ENCODE results near the gene XK.
A peak's percentile ranks its signal among the peaks of the same experiment; 100 is the strongest.
"Not testable (repeated sequence)": the region's sequence is repeated elsewhere in the genome, so short reads cannot be mapped to it uniquely, and the experiment has no call there.

The XK gene

GRCh38 chrX:37685381-37686359 lies at the start of gene XK:
Gene XK (plus strand): TSS chrX:37685791. CDS start chrX:37685962, 171 bp downstream.
- DNase-seq: peak; percentile 17 to 42

DNA sequence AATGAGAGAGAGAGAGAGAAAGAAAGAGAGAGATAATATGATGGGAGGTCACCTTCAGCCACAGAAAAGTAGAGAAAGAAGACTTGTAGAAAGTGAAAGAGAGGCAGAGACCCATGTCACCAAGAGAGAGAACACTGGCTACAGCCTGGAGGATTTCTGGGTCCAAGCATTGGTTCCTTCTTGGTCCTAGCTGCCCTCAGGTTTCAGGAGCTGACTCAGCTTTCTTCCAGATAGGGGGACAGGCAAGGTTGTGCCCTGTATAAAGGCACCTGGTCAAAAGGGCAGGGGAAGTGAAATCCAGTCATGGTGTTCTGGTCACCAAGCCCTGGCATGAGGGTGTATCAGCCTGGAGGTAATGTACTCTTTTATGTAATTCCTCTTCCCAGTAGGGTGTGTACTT lies 47.5 kb upstream of the XK start:
- DNase-seq: no peak

DNA sequence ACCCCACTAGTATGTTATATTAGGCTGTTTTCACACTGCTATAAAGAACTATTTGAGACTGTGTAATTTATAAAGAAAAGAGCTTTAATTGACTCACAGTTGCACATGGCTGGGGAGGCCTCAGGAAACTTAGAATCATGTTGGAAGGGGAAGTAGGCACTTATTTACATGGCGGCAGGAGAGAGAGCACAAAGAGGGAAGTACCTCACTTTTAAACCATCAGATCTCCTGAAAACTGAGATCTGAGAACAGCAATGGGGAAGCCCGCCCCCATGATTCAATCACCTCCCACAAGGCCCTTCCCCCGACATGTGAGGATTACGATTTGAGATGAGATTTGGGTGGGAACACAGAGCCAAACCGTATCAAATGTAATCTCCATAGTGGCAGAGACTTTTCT lies 45.4 kb upstream of the XK start:
- no peak for DNase-seq

GRCh38 chrX:37641859-37642258 lies 43.7 kb upstream of the XK start:
- DNase-seq: no peak

DNA sequence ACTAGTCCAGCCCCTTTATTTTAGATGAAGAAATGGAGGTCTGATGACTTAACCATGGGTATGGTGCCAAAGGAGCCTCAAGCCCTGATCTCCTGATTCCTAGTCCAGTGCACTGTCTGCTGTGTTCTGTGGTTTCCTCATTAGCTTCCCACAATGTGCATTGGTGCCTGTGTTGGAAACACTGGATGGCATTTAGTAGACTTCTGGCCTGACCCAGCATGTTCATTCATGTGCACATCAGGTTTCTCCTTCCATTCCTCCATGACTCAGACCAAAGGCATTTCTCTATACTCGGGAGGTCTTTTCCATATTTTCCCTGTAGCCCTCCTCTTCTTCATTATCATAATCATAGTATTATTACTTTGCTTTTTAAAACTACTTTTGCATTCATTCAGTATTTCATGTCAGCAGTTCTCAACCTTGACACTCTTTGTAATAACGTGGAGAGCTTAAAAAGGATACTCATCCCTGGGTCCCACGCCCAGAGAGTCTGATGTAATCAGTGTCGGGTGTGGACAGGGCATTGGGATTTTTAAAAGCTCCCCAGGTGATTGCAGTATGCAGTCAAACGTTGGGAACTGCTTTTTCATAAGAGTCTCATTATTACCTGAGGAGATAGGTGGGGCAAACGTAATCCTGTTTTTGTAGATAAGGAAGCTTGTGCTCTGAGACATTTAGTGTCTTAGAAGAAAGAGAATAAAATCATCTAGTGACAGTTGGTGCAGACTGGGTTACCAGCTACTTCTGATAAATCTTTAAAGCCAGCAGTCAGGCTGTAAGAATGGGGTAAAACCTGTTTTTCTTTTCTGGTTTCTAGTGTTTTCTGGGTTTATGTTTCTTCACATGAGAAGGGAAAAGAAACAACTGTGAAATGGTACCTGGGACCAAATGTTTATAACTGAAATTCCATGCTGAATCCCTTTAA lies 40.9 kb upstream of the XK start:
- DNase-seq: no peak

DNA sequence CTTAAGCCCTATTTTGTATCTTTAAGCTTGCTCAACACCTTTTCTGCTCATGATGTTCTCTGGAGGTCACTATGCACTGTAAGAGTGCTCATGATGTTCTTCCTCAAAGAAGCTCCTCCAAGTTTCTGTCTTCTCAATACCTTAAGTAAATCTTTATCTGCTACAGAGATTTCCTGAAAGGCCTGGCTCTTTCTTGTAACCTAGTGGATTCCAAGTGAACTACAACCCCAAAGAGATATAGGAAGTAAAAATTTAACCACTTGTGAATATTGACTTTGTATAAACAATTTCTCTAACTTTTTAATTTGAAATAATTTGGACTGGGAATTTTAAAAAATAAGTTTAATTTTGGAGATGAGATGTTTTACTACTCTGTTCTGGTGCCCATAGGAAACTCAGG lies 39.3 kb upstream of the XK start:
- no peak for DNase-seq

GRCh38 chrX:37650879-37651278 lies 34.7 kb upstream of the XK start:
- not testable (repeated sequence) for DNase-seq

- no peak for DNase-seq
Observed at GRCh38 chrX:37651921-37652452, 33.6 kb upstream of the XK start.

- no peak for DNase-seq
Observed at GRCh38 chrX:37652589-37653231, 32.9 kb upstream of the XK start.

GRCh38 chrX:37653397-37654085 lies 32.0 kb upstream of the XK start:
- no peak for DNase-seq

DNA sequence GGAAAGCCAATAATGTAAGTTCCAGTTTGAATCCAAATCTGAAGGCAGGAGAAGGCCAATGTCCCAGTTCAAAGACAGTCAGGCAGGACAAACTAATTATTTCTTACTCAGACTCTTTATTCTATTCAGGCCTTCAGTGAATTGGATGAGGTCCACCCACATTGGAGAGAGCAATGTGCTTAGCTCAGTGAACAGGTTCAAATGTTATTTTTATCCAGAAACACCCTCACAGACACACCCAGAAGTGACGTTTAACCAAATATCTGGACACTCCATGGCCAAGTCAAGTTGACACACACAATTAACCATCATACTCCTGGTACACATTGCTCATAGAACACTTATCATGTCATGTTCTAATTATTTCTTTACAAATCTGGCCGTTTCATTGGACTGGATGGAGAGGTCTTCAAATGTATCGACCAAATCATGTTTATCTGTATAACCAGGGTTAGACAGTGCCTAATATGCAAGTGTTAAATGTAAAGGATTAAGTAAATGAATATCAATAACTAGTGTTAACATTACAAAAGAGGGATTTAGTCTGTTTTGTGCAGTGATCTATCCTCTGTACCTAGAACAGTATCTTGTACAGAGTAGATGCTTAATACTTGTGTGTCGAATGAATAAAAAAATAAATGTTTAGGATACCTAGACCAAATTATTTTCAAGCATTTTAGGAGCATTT lies 27.1 kb upstream of the XK start:
- no peak for DNase-seq

- DNase-seq: no peak
Observed at GRCh38 chrX:37659047-37659446, 26.5 kb upstream of the XK start.

DNA sequence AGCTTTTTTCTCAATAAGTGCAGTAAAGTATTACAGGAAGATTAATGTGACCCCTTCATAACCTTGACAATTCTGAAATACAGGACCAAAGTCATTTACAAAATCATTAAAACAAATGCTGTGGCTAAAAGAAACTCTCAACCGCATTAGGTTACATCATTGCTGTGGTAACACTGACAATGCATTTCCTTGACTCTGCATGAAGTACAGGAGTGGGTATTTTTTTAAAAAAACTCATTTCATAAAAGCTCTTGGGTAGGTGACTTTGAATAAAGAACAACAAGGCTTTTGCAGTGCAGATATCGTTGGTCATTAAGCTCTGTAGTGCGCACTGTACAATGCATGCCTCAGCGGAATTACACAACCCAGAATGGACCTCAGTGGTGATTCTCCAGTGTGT lies 23.4 kb upstream of the XK start:
- DNase-seq: no peak

DNA sequence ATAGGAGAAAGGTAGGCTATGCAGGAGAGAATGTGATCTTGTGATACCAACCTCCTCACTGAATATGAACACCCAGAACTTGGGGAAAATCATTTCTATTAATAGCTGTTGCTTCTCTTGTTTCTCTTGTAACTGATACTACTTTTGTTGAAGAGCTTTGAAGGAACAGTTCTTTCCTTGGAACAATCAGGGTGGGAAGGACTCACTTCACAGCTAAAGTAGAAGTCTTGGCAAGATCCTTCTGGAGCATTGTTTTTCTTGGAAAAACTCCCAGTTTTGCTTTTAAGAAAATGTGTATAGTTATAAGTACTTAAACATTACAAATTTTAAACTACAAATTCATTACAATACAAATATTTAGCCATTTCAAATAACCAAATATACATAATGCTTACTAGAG lies 19.1 kb upstream of the XK start:
- no peak for DNase-seq

DNA sequence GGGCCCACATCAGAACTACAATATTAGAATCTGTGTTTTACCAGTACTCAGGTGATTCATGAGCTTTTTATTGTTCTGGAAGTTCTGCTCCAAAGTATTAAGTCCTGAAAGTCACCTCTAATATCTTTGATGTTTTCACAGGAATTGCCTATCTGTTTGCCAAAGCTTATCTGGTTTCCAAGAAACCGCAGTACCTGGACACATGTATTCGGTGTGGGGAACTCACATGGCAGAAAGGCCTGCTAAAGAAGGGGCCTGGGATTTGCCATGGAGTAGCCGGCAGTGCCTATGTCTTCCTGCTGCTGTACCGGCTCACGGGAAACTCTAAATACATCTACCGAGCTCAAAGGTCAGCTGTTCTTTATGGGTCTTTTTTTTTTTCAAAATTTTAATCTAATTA lies 18.4 kb upstream of the XK start:
- no peak for DNase-seq

- no peak for DNase-seq
Observed at GRCh38 chrX:37672563-37672962, 13.0 kb upstream of the XK start.

GRCh38 chrX:37676811-37677210 lies 8.8 kb upstream of the XK start:
- DNase-seq: no peak

DNA sequence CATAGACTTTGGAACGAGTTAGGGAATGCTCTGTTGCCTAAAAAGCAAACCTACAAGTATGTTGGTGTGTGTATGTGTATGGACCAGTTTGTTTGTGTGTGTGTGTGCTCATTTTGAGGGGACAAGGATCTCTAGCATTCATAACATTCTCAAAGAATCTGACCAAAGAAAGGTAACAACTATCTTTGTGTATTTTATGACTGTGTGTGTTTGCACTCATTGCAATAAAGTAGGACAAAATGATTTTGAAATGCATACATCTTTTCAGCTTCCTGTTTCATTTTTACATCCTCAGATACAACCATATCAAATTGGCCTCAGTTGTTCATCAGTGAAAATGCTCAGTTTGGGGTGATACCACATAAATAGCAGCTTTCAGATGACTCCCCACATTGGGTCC lies 8.3 kb upstream of the XK start:
- no peak for DNase-seq

DNA sequence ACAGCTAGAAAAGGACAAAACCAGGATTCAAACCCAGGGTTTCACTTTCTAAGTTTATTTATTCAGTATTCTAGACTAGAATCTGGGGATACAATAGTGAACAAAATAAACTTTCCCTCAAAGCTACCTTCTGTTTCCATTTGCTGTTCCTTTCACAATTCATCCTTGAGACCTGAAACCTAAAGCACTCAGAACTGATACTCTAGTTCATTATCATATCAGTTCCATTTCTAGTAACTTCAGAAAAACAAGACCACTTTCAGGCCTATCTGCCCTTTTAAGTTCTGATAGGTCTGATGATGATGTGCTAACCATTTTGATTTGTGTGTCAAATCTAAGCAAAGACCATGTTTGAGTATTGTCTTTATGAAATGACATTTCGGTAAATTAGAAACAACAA lies 7.8 kb upstream of the XK start:
- no peak for DNase-seq

DNA sequence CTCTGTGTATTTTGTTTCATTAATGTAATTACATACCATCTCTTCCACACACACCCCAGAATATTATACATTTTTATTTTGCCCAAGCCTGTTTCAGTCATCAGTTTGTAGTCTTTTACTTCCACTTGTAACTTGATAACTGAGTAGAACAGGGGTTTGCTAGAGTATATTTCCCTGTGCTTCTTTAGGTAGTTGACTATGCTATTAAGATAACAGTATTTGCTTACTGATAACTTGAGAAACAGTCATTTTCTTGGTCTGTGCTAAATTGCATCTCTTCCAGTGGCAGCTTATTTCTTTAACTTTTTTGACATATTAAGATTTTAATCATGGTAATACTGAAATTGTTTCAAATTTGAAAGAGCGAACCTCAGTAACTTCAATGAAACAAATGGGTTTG lies 7.0 kb upstream of the XK start:
- no peak for DNase-seq

GRCh38 chrX:37679230-37679629 lies 6.4 kb upstream of the XK start:
- no peak for DNase-seq

DNA sequence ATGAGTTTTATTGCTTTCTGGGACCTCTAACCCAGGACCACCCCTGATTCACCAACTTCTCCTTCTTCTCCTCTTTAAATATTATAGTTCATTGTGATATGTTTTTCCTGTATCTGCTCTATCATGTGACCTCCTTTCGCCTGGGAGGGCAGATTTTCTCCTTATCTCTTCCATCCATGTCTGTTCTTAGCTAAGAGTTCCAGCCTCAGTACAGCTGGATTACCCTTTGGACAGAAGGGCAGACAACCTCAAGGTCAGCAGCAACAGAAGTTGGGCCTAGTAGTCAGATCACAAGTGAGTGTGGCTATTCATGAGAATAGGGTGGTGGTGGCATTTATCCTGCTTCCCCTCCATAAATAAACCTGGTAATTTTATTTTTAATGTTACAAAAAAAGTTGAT lies 5.7 kb upstream of the XK start:
- DNase-seq: no peak
